Measurements from ENCODE around the gene JPH4. TPM values are rescaled to one million over a fixed set of nuclear protein-coding genes. Genes with fewer than 3 reads are reported as not detected.

JPH4 gene
- total RNA-seq, 5 donors from 2014 or later (not counting 1 experiment from before 2014, with no cell fraction given), result 0.10 to 0.13 TPM; not detected in 3

DNA sequence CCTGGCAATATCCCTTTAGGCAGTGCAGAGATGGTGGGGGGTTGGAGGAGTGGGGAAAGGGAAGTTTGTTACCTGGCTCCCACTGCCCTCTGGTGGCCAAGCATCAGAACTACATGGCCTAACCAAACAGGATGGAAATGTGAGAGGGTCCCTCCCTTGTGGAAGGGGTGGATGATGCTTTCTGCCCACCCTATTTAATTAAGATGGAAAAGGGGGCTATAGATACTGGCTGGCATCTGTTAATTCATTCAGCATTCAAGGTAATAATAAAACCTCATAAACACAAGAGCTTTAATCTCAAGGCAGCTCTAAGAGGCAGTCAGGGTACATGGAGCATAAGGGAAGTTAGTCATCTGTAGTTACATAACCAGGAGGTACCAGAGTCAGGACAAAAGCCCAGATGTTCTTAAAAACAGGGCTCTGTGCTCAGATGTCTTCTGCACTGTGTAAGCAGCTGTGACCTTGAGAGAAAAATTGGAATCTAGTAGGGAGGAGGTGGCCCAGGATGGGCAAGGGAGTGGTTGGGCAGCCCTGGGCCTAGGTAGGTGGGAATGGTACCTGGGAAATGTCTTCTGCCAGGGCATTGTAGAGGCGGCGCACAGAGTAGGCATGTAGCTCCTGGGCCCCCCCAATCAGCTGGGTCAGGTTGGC is 15.6 kb downstream of the JPH4 start:
- POLR2A ChIA-PET, result interaction anchor here in 1 of 2 donors (0.7 kb wide), 1 partner anchor 300 kb away, joined by 3 read pairs; no protein-coding TSS in a partner anchor

DNA sequence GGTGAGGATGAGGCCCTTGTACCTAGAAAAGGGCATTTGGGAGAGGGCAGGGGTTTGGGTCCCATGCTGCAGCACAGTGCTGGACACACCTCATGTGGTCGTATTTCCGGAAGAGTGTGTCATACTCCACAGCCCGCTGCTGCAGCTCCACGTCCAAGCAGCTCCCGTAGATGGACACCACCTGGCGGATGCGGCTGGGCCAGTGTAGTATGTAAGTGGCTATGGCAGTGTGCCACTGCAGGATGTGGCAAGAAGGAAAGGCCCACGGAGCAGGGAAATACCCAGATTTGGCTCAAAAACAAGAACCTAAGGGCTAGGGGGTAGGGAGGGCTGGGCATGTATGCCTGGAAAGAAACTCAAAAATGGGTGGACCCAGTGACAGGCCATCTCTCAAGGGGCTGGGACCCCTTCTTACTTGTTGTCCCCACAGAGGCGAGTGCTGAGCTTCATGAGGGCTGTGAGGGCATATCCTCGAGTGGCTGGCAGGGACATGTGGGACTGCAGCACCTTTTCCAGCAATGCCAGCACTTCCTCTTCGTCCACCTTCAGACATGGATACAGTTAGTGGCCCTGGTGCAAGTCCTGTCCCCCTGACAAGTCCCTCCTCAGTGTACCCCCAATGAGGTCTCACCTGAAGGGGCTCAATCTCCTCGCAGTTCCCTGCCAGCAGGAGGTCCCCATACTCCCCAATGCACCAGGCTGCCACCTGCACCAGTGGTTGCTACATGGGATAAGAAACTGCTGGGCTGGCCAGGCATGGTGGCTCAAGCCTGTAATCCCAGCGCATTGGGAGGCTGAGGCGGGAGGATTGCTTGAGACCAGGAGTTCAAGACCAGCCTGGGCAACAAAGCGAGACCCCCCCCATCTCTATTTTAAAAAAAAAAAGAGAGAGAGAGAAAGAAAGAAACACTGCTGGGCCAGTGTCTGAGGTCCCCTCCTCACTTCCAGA is 16.4 kb downstream of the JPH4 start:
- no peaks in the 10 kb centered on the region for H3K9me3 Mint-ChIP-seq
- Histone ChIP-seq H3K4me1 (ENCODE audit: control insufficient read depth in 1 of 2, extremely low read depth in 1 of 2, insufficient read depth in 2 of 2, low read length in 2 of 2) (peaks cover 4 to 39% of the 10 kb centered on the region in 2 experiments), H3K27ac (ENCODE audit: low read length) (no peak overlapping the region), H3K27me3 (replicated peaks in 1 of 2; ENCODE audit: control insufficient read depth in 2 of 2, extremely low read depth in 1 of 2, insufficient read depth in 2 of 2, low read length in 1 of 2) (no peaks in the 10 kb centered on the region), H3K36me3 (ENCODE audit: control insufficient read depth in 2 of 2, extremely low read depth in 1 of 2, insufficient read depth in 1 of 2, low read length in 1 of 2) (peaks cover 21 to 82% of the 10 kb centered on the region in 2 donors), H3K4me3 (ENCODE audit: control insufficient read depth in 1 of 2, extremely low read depth in 1 of 2, low read length in 1 of 2) (no peak overlapping the region), H3K9me3 (no peaks in the 10 kb centered on the region)
- no peak for ATAC-seq (replicated peaks in 1 of 4)
- no peak for DNase-seq
- POLR2A ChIA-PET, result interaction anchor here in 1 of 2 donors (0.7 kb wide), 1 partner anchor 300 kb away, joined by 3 read pairs; no protein-coding TSS in a partner anchor
- CTCF ChIA-PET, result interaction anchor here (0.6 to 9.2 kb wide), 7 partner anchors 13 to 391 kb away, joined by 3 to 107 read pairs (median 4); no protein-coding TSS in a partner anchor
- H3K27me3 Mint-ChIP-seq, result no peaks in the 10 kb centered on the region
- whole genome bisulfite sequencing (ENCODE audit: insufficient coverage), result 90% methylated on average over 10 of the region's 15 CpGs
- no peak overlapping the region for H3K4me3 Mint-ChIP-seq
- peaks cover 43% of the 10 kb centered on the region for H3K36me3 Mint-ChIP-seq
- peak overlapping the region in 1 of 2 donors; percentile 6 for H3K27ac Mint-ChIP-seq
- H3K4me1 Mint-ChIP-seq, result peaks cover 30 to 47% (median 32%) of the 10 kb centered on the region in 3 donors

More for the DNA sequence above, 15.6 kb downstream of the JPH4 start:
- H3K27me3 Mint-ChIP-seq, result no peaks in the 10 kb centered on the region
- H3K4me3 Mint-ChIP-seq, result no peak overlapping the region
- DNase-seq (peak in 31 of 35 experiments; percentile 22 to 76 (median 47)), ATAC-seq (replicated peaks in 1 of 4) (no peak)
- Histone ChIP-seq H3K36me3 (ENCODE audit: control insufficient read depth in 2 of 2, extremely low read depth in 1 of 2, insufficient read depth in 1 of 2, low read length in 1 of 2) (peaks cover 21 to 82% of the 10 kb centered on the region in 2 donors), H3K9me3 (no peaks in the 10 kb centered on the region), H3K4me3 (ENCODE audit: control insufficient read depth in 1 of 2, extremely low read depth in 1 of 2, low read length in 1 of 2) (no peak overlapping the region), H3K4me1 (ENCODE audit: control insufficient read depth in 1 of 2, extremely low read depth in 1 of 2, insufficient read depth in 2 of 2, low read length in 2 of 2) (peaks cover 7 to 39% of the 10 kb centered on the region in 2 experiments), H3K27ac (ENCODE audit: low read length) (no peak overlapping the region), H3K27me3 (replicated peaks in 1 of 2; ENCODE audit: control insufficient read depth in 2 of 2, extremely low read depth in 1 of 2, insufficient read depth in 2 of 2, low read length in 1 of 2) (no peaks in the 10 kb centered on the region)
- no peaks in the 10 kb centered on the region for H3K9me3 Mint-ChIP-seq
- H3K4me1 Mint-ChIP-seq, result peaks cover 29 to 48% (median 32%) of the 10 kb centered on the region in 3 donors
- H3K36me3 Mint-ChIP-seq, result peaks cover 43% of the 10 kb centered on the region
- CTCF ChIA-PET, result interaction anchor here (0.6 to 9.2 kb wide), 6 partner anchors 11 to 950 kb away, joined by 3 to 107 read pairs (median 3); no protein-coding TSS in a partner anchor
- WGBS (ENCODE audit: insufficient coverage), result 100% methylated on average over 2 of the region's 2 CpGs
- peak overlapping the region in 1 of 2 donors; percentile 52 for H3K27ac Mint-ChIP-seq

DNA sequence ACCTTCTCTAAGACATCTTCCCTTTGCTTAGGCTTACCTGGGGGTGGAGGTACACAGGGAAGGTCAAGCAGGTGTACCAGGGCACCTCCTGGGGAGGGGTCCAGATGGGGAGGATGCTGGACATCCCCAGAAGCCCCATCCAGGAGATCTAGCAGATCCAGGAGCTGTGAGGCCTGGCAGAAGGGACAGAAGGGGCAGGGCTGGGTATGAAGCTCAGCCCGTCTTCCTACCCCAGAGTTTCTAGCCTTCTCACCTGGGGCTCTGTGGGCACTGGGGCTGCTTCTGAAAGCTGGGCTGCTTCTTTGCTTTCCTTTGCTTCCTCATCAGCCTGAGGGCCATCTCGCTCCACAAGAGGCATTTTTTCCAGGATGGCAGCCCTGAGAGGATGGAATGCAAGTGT is 17.3 kb downstream of the JPH4 start:
- no peak for ATAC-seq (replicated peaks in 1 of 4)
- H3K27ac Mint-ChIP-seq, result no peak overlapping the region
- POLR2A ChIA-PET, result no interaction called here

DNA sequence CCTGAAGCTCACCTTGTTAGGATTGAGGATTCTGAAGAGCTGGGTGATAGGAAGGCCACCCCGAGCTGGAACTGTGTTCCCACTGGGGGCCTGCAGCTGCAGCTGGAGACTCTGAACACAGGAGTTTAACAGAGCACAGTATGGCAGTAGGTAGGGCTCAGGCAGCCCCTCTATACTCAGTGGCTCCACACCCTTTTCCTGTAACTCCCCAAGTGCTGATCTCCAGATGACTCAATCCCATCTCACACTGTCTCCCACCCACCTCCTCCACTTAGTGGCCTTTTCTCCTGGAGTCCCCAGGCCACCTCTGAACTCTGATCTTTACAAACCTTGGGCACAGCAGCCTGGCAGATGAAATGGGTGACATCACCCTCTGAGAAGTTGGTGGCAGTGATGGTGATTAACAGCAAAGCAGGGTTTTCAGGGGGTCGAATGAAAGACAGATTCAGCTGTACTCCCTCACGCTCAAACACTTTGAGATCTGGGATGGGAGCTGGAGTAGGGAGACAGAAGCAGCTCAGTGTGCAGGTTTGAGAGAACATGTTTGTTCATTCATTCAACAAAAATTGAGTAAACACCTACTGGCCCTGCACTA is 18.6 kb downstream of the JPH4 start:
- Histone ChIP-seq H3K27ac (ENCODE audit: low read length) (no peak overlapping the region), H3K27me3 (replicated peaks in 1 of 2; ENCODE audit: control insufficient read depth in 2 of 2, extremely low read depth in 1 of 2, insufficient read depth in 2 of 2, low read length in 1 of 2) (no peaks in the 10 kb centered on the region), H3K4me3 (ENCODE audit: control insufficient read depth in 1 of 2, extremely low read depth in 1 of 2, low read length in 1 of 2) (no peak overlapping the region), H3K36me3 (ENCODE audit: control insufficient read depth in 2 of 2, extremely low read depth in 1 of 2, insufficient read depth in 1 of 2, low read length in 1 of 2) (peaks cover 21 to 70% of the 10 kb centered on the region in 2 donors), H3K4me1 (ENCODE audit: control insufficient read depth in 1 of 2, extremely low read depth in 1 of 2, insufficient read depth in 2 of 2, low read length in 2 of 2) (peaks cover 6 to 44% of the 10 kb centered on the region in 2 experiments), H3K9me3 (no peaks in the 10 kb centered on the region)
- peaks cover 37 to 48% (median 43%) of the 10 kb centered on the region in 3 donors for H3K4me1 Mint-ChIP-seq
- H3K36me3 Mint-ChIP-seq, result peaks cover 34% of the 10 kb centered on the region
- ChIA-PET CTCF (interaction anchor here (0.6 to 9.2 kb wide), 11 partner anchors 8 to 522 kb away, joined by 3 to 107 read pairs (median 4); partner anchors contain the start of gene ZFHX2 (in 1 of the 2)), POLR2A (interaction anchor here in 1 of 2 donors (0.8 kb wide), 1 partner anchor 20 kb away, joined by 3 read pairs; no protein-coding TSS in a partner anchor)
- DNase-seq (no peak), ATAC-seq (replicated peaks in 1 of 4) (no peak)
- WGBS (ENCODE audit: insufficient coverage), result no CpG with 5 or more reads among the region's 3 CpGs
- H3K4me3 Mint-ChIP-seq, result no peak overlapping the region
- H3K9me3 Mint-ChIP-seq, result no peaks in the 10 kb centered on the region
- no peaks in the 10 kb centered on the region for H3K27me3 Mint-ChIP-seq
- H3K27ac Mint-ChIP-seq, result no peak overlapping the region

More for the DNA sequence above, 17.3 kb downstream of the JPH4 start:
- H3K36me3 ChIP-seq (ENCODE audit: control insufficient read depth in 2 of 2, extremely low read depth in 1 of 2, insufficient read depth in 1 of 2, low read length in 1 of 2), result peaks cover 21 to 82% of the 10 kb centered on the region in 2 donors
- no peak for DNase-seq
- 100% methylated on average over 1 of the region's 2 CpGs for WGBS (ENCODE audit: insufficient coverage)
- peaks cover 38% of the 10 kb centered on the region for H3K36me3 Mint-ChIP-seq
- no peaks in the 10 kb centered on the region for H3K9me3 Mint-ChIP-seq
- no peak overlapping the region for H3K27ac ChIP-seq (ENCODE audit: low read length)
- H3K4me3 ChIP-seq (ENCODE audit: control insufficient read depth in 1 of 2, extremely low read depth in 1 of 2, low read length in 1 of 2), result no peak overlapping the region
- CTCF ChIA-PET, result interaction anchor here (0.6 to 9.2 kb wide), 9 partner anchors 9 to 1576 kb away, joined by 3 to 107 read pairs (median 5); partner anchors contain the start of gene ZFHX2 (in 1 of the 2)
- no peak overlapping the region for H3K4me3 Mint-ChIP-seq
- H3K27me3 Mint-ChIP-seq, result no peaks in the 10 kb centered on the region
- peaks cover 6 to 39% of the 10 kb centered on the region in 2 experiments for H3K4me1 ChIP-seq (ENCODE audit: control insufficient read depth in 1 of 2, extremely low read depth in 1 of 2, insufficient read depth in 2 of 2, low read length in 2 of 2)
- H3K27me3 ChIP-seq (replicated peaks in 1 of 2; ENCODE audit: control insufficient read depth in 2 of 2, extremely low read depth in 1 of 2, insufficient read depth in 2 of 2, low read length in 1 of 2), result no peaks in the 10 kb centered on the region
- H3K9me3 ChIP-seq, result no peaks in the 10 kb centered on the region
- H3K4me1 Mint-ChIP-seq, result peaks cover 32 to 48% (median 35%) of the 10 kb centered on the region in 3 donors

DNA sequence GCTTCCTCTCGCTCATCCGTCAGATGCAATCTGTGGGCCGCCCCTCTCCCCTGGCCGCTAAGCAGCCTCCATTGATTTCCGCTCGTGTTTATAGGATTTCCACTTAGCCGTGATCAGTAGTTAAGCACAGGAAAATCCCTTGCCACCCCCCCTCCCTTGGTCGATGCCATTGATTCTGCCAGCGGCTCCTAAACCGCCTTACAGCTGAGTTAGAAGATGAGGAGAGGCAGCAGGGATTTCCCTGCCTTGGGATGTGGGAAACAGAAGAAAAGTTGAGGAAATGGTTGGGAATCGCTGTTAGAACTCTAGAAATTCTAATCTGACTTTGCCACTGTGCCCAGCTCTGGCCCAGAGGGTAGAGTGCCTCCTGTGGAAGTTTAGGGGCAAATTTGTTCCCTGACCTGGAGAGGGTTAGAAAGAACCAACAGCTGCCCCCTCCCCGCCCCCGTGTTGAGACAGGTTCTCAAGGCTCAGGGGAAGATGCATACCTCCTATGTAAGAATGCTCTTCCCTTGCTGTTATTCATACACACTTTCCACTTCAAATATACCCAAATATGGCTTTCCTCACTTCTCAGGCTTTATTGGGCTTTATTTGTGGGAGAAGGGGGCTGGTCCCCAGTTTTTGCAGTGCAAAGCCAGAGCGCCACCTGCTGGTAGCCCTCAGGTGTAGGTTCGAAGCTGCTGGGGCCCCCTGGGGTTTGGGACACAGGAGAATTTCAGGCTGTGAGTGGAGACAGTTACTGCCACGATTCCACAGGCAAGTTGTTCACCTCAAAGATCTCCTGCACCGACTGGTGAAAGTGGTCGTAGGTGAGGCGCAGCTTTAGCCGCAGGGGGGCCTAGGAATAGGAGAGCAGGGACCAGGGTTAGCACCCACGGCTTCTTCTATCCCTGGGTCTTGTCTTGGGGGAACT is 19.3 kb downstream of the JPH4 start:
- Mint-ChIP-seq H3K4me1 (peaks cover 34 to 46% (median 43%) of the 10 kb centered on the region in 3 donors), H3K4me3 (no peak overlapping the region), H3K36me3 (peaks cover 27% of the 10 kb centered on the region), H3K9me3 (no peaks in the 10 kb centered on the region), H3K27ac (no peak overlapping the region), H3K27me3 (no peaks in the 10 kb centered on the region)
- no peak overlapping the region for H3K27ac ChIP-seq (ENCODE audit: low read length)
- WGBS (ENCODE audit: insufficient coverage), result 83% methylated on average over 13 of the region's 21 CpGs
- DNase-seq, result peak in 33 of 35 experiments; percentile 14 to 85 (median 61)
- H3K36me3 ChIP-seq (ENCODE audit: control insufficient read depth in 2 of 2, extremely low read depth in 1 of 2, insufficient read depth in 1 of 2, low read length in 1 of 2), result peaks cover 20 to 62% of the 10 kb centered on the region in 2 donors
- no peak for ATAC-seq (replicated peaks in 1 of 4)
- H3K9me3 ChIP-seq, result no peaks in the 10 kb centered on the region
- POLR2A ChIA-PET, result interaction anchor here in 1 of 2 donors (0.5 to 0.6 kb wide), 3 partner anchors 9 to 269 kb away, joined by 3 read pairs; no protein-coding TSS in a partner anchor
- H3K4me3 ChIP-seq (ENCODE audit: control insufficient read depth in 1 of 2, extremely low read depth in 1 of 2, low read length in 1 of 2), result no peak overlapping the region
- H3K27me3 ChIP-seq (replicated peaks in 1 of 2; ENCODE audit: control insufficient read depth in 2 of 2, extremely low read depth in 1 of 2, insufficient read depth in 2 of 2, low read length in 1 of 2), result no peaks in the 10 kb centered on the region
- CTCF ChIA-PET, result interaction anchor here (0.6 to 9.2 kb wide), 12 partner anchors 9 to 87 kb away, joined by 3 to 107 read pairs (median 4); no protein-coding TSS in a partner anchor
- H3K4me1 ChIP-seq (ENCODE audit: control insufficient read depth in 1 of 2, extremely low read depth in 1 of 2, insufficient read depth in 2 of 2, low read length in 2 of 2), result peaks cover 6 to 44% of the 10 kb centered on the region in 2 experiments
